B cell (primary cell): Measurements from ENCODE around the gene MIOX.

Experiments
- EZH2 ChIP-seq: IDR thresholded peaks from 2 replicates; pipeline ENCODE4 v1.6.1; 2012; ENCODE audit warnings: borderline replicate concordance, low read depth, mild to moderate bottlenecking, moderate library complexity, low read length; ENCODE audit not compliant: insufficient read depth, poor library complexity, severe bottlenecking
- TF ChIP-seq, protein P1 (sequence below): fragments of 200-600 bp; IDR thresholded peaks from one replicate; pipeline ENCODE4 v1.8.0; 2022; ENCODE audit warnings: antibody characterized with exemption, mild to moderate bottlenecking

DNA sequence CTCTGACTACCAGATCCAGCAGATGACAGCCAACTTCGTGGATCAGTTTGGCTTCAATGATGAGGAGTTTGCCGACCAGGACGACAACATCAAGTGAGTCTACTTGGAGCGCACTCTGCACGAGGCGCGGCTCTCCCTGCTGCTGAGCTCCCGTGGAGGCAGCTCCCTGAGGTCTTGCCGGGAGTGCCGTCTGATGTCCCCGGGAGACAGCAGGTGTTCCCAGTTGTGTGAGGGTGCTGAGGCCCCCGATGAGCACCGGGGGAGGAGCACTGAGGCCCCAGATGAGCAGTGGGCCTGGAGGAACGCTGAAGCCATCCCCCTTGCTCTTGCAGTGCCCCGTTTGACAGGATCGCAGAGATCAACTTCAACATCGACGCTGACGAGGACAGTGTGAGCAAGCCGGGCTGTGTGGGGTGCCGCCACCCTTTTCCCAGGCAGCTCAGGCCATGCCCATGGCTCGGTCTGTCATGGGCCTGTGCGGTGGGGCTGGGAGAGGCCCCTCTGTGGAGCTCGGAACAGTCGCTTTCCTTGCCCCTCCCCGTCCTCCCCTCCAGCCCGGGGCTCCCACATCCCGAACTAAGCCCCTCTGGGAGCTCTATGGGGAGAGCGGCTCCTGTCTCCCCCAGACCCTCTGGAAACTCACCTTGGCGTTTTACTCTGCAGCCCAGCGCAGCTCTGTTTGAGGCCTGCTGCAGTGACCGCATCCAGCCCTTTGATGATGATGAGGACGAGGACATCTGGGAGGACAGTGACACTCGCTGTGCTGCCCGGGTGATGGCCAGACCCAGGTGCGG is 49.0 kb upstream of the MIOX start:
- TF ChIP-seq EZH2, result no peak
- TF ChIP-seq, protein P1, sequence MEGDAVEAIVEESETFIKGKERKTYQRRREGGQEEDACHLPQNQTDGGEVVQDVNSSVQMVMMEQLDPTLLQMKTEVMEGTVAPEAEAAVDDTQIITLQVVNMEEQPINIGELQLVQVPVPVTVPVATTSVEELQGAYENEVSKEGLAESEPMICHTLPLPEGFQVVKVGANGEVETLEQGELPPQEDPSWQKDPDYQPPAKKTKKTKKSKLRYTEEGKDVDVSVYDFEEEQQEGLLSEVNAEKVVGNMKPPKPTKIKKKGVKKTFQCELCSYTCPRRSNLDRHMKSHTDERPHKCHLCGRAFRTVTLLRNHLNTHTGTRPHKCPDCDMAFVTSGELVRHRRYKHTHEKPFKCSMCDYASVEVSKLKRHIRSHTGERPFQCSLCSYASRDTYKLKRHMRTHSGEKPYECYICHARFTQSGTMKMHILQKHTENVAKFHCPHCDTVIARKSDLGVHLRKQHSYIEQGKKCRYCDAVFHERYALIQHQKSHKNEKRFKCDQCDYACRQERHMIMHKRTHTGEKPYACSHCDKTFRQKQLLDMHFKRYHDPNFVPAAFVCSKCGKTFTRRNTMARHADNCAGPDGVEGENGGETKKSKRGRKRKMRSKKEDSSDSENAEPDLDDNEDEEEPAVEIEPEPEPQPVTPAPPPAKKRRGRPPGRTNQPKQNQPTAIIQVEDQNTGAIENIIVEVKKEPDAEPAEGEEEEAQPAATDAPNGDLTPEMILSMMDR, result no peak
